A549 (cell line): ENCODE data around the gene MED13L. TPM values are rescaled to one million over a fixed set of nuclear protein-coding genes. Genes with fewer than 3 reads are reported as not detected.

Experiments used
- ATAC-seq, 2 experiments: fragments of 200-7000 bp in 1 of 2; fragments of >200 bp in 1 of 2; cut with Nextera tagmentation in 1 of 2; cut with Tn5 transposase in 1 of 2; 3 replicates each; pipeline versions ENCODE4 v1.8.0 to v1.9.1; 2018 to 2020; ENCODE audit warnings: mild to moderate bottlenecking in 1 of 2, moderate library complexity in 1 of 2
- CTCF ChIA-PET: fragments of 300-600 bp; sonication (Branson Sonifier 250); formaldehyde crosslinking; extraction: SDS; loops from one replicate; lab custom pipeline; 2021; ENCODE audit warnings: antibody characterized with exemption, inconsistent platforms; lab: Yijun Ruan, JAX
- POLR2A ChIA-PET: fragments of 350-600 bp; formaldehyde crosslinking; extraction: SDS; loops from one replicate; lab custom pipeline; 2021; ENCODE audit warnings: antibody characterized with exemption, inconsistent platforms; lab: Yijun Ruan, JAX
- DNase-seq, 2 experiments: peaks; one replicate each; pipeline versions ENCODE4 v3.0.0 to v3.0.0-alpha.2; 2011 to 2016; ENCODE audit warnings: low read depth in 1 of 2, low spot score in 1 of 2
- FAIRE-seq: peaks from 2 replicates; lab custom pipeline; 2011; peaks lifted over from hg19 to GRCh38; lab: Jason Lieb, UNC
- H3K27ac ChIP-seq, 2 experiments: fragments of >200 bp; sonication (Bioruptor Twin); formaldehyde crosslinking; 3 replicates each; pipeline ENCODE4 v1.5.1; 2016 to 2017
- H3K4me1 ChIP-seq: fragments of >200 bp; sonication (Bioruptor Twin); formaldehyde crosslinking; 3 replicates; pipeline ENCODE4 v1.6.1; 2016
- H3K4me2 ChIP-seq: fragments of >200 bp; sonication (Bioruptor Twin); formaldehyde crosslinking; 3 replicates; pipeline ENCODE4 v1.6.1; 2016
- H3K4me3 ChIP-seq: fragments of >200 bp; sonication (Bioruptor Twin); formaldehyde crosslinking; 3 replicates; pipeline ENCODE4 v1.5.1; 2016
- H3K9me3 ChIP-seq: fragments of >200 bp; sonication (Bioruptor Twin); formaldehyde crosslinking; 3 replicates; pipeline ENCODE4 v1.6.1; 2016
- ATOH8 ChIP-seq: fragments of 250-450 bp; sonication (Bioruptor Pico); IDR thresholded peaks from 2 replicates; pipeline ENCODE4 v1.5.0; 2020; ENCODE audit warnings: low read depth, mild to moderate bottlenecking, moderate library complexity
- BCL3 ChIP-seq: fragments of >200 bp; sonication (Bioruptor Twin); formaldehyde crosslinking; IDR thresholded peaks from 3 replicates; pipeline ENCODE4 v1.6.1; 2016
- CBX2 ChIP-seq: fragments of 200-600 bp; sonication (generic); IDR thresholded peaks from 2 replicates; pipeline ENCODE4 v1.6.1; 2016; ENCODE audit warnings: low read depth, mild to moderate bottlenecking, borderline replicate concordance
- CHD2 ChIP-seq: fragments of 150-350 bp; IDR thresholded peaks from 2 replicates; pipeline ENCODE4 v1.6.1; 2014; ENCODE audit warnings: low read length; ENCODE audit not compliant: partially characterized antibody
- HMGXB4 ChIP-seq: fragments of 250-450 bp; sonication (Bioruptor Pico); IDR thresholded peaks from 2 replicates; pipeline ENCODE4 v1.5.0; 2021; ENCODE audit warnings: mild to moderate bottlenecking, moderate library complexity, borderline replicate concordance
- KDM1A ChIP-seq: fragments of 200-600 bp; sonication (generic); IDR thresholded peaks from 2 replicates; pipeline ENCODE4 v1.6.1; 2016; ENCODE audit warnings: low read depth, mild to moderate bottlenecking
- MAFK ChIP-seq: fragments of 450-650 bp; IDR thresholded peaks from 2 replicates; pipeline ENCODE4 v1.6.1; 2014; ENCODE audit not compliant: partially characterized antibody
- NPAS2 ChIP-seq: fragments of 250-450 bp; sonication (Bioruptor Pico); IDR thresholded peaks from 2 replicates; pipeline ENCODE4 v1.8.0; 2022; ENCODE audit warnings: mild to moderate bottlenecking, moderate library complexity, borderline replicate concordance
- NR3C1 ChIP-seq: fragments of >200 bp; sonication (Bioruptor Twin); formaldehyde crosslinking; IDR thresholded peaks from 3 replicates; pipeline ENCODE4 v1.6.1; 2017
- PHF8 ChIP-seq: fragments of 200-600 bp; sonication (generic); IDR thresholded peaks from 2 replicates; pipeline ENCODE4 v1.6.1; 2016; ENCODE audit warnings: low read depth, mild to moderate bottlenecking, antibody characterized with exemption, moderate library complexity, borderline replicate concordance
- POLR2A ChIP-seq: IDR thresholded peaks from 2 replicates; pipeline ENCODE4 v1.6.1; 2012; ENCODE audit warnings: mild to moderate bottlenecking, low read length
- RARB ChIP-seq: fragments of 250-450 bp; sonication (Bioruptor Pico); IDR thresholded peaks from 2 replicates; pipeline ENCODE4 v1.8.0; 2021; ENCODE audit warnings: mild to moderate bottlenecking, moderate library complexity
- REST ChIP-seq: fragments of 200-600 bp; sonication (generic); IDR thresholded peaks from 2 replicates; pipeline ENCODE4 v1.6.1; 2016; ENCODE audit warnings: antibody characterized with exemption, mild to moderate bottlenecking, moderate library complexity
- SREBF2 ChIP-seq: fragments of 450-650 bp; IDR thresholded peaks from 2 replicates; pipeline ENCODE4 v1.6.1; 2014; ENCODE audit warnings: mild to moderate bottlenecking, moderate library complexity
- USF2 ChIP-seq: fragments of 450-650 bp; IDR thresholded peaks from 2 replicates; pipeline ENCODE4 v1.6.1; 2014; ENCODE audit warnings: antibody characterized with exemption
- whole genome bisulfite sequencing: methylation state at CpG from one replicate; pipeline ENCODE4 v1.1.6; 2017; ENCODE audit errors: missing lambda C conversion rate; 5-methylcytosine and 5-hydroxymethylcytosine counted together
- polyA plus RNA-seq, 4 experiments: library from polyadenylated mRNA; depleted of rRNA in 3 of 4; stranded (reverse); fragments of >200 nt; fragmentation: RNase III in 1 of 4; extraction: RNeasy Plus Mini Kit Qiagen cat#74134 plus additional on column Dnase treatment in 1 of 4; gene quantifications; 2 replicates in 3 of 4; 3 replicates in 1 of 4; pipeline ENCODE4 v1.2.3, GENCODE V29; 2011 to 2017

The MED13L gene
- polyA plus RNA-seq, 2 of the 4 experiments (the other 2 are of a cell fraction), result 23.2 to 134 TPM

GRCh38 chr12:116064493-116064892 is 213.0 kb downstream of the MED13L start:
- H3K27ac ChIP-seq, result no peak overlapping the region
- peaks cover 19% of the 10 kb centered on the region; the same call in 2 of the 3 replicates for H3K4me1 ChIP-seq
- TF ChIP-seq USF2 (no peak), PHF8 (no peak), HMGXB4 (CRISPR knock-in tag) (no peak), NR3C1 (no peak), CBX2 (no peak)
- TF ChIP-seq, all 56 proteins: peak for 0
- ATAC-seq (no peak), FAIRE-seq (no peak), DNase-seq (no peak)
- ChIA-PET POLR2A (no interaction called here), CTCF (interaction anchor here (1.1 to 2.1 kb wide), 2 partner anchors 12 to 67 kb away, joined by 5 to 6 read pairs; no protein-coding TSS in a partner anchor)
- no peaks in the 10 kb centered on the region for H3K9me3 ChIP-seq
- no peak overlapping the region for H3K4me2 ChIP-seq
- 88% methylated on average over 4 of the region's 4 CpGs for WGBS
- no peak overlapping the region for H3K4me3 ChIP-seq

GRCh38 chr12:116062698-116063097 is 214.8 kb downstream of the MED13L start:
- DNase-seq (no peak), FAIRE-seq (no peak), ATAC-seq (no peak)
- Histone ChIP-seq H3K27ac (no peak overlapping the region), H3K4me3 (no peak overlapping the region), H3K4me1 (peaks cover 23% of the 10 kb centered on the region; the same call in 2 of the 3 replicates), H3K4me2 (no peak overlapping the region), H3K9me3 (no peaks in the 10 kb centered on the region)
- POLR2A ChIA-PET, result interaction anchor here (0.7 kb wide), 1 partner anchor 15 kb away, joined by 3 read pairs; no protein-coding TSS in a partner anchor
- TF ChIP-seq MAFK (no peak), ATOH8 (CRISPR knock-in tag) (no peak), REST (no peak), KDM1A (no peak)
- CTCF ChIA-PET, result interaction anchor here (1.1 to 2.1 kb wide), 3 partner anchors 9 to 173 kb away, joined by 4 to 10 read pairs (median 6); no protein-coding TSS in a partner anchor
- 95% methylated on average over 4 of the region's 4 CpGs for WGBS

GRCh38 chr12:116060764-116061163 is 216.7 kb downstream of the MED13L start:
- peak; percentile 32 for FAIRE-seq
- peak overlapping the region; percentile 8; the same call in 1 of the 3 replicates for H3K4me2 ChIP-seq
- H3K4me3 ChIP-seq, result no peak overlapping the region
- CTCF ChIA-PET, result interaction anchor here (1.0 to 1.3 kb wide), 3 partner anchors 45 to 175 kb away, joined by 4 to 6 read pairs (median 4); no protein-coding TSS in a partner anchor
- peaks cover 19% of the 10 kb centered on the region; the same call in 2 of the 3 replicates for H3K4me1 ChIP-seq
- ATAC-seq, result no peak
- no peak overlapping the region for H3K27ac ChIP-seq
- no peaks in the 10 kb centered on the region for H3K9me3 ChIP-seq
- 94% methylated on average over 2 of the region's 2 CpGs for WGBS
- TF ChIP-seq BCL3 (no peak), RARB (CRISPR knock-in tag) (no peak), POLR2A (no peak), NPAS2 (CRISPR knock-in tag) (no peak), CHD2 (no peak), SREBF2 (no peak)
- TF ChIP-seq, all 56 proteins: peak for 0
- DNase-seq, result no peak
- POLR2A ChIA-PET, result no interaction called here
